Tibial artery (tissue), 4 donors: Measurements from ENCODE around the gene IL4.

Experiments used
- DNase-seq, 2 donors: peaks; one replicate each; pipeline ENCODE4 v3.0.0-alpha.2; 2019
- H3K27ac ChIP-seq, 2 donors: fragments of 200-600 bp; sonication (generic) in 1 of 2; 1 replicate in 1 of 2; 2 replicates in 1 of 2; pipeline ENCODE4 v1.5.1; 2018 to 2019; ENCODE audit warnings: mild to moderate bottlenecking in 1 of 2
- H3K27me3 ChIP-seq, 2 donors: fragments of 200-600 bp; sonication (generic) in 1 of 2; one replicate each; pipeline versions ENCODE4 v1.5.1 to v1.6.0; 2016 to 2019
- H3K36me3 ChIP-seq, 3 donors: fragments of 200-600 bp; sonication (generic) in 2 of 3; one replicate each; pipeline ENCODE4 v1.5.1; 2016 to 2019; ENCODE audit warnings: mild to moderate bottlenecking in 2 of 3
- H3K4me1 ChIP-seq, 4 donors: fragments of 200-600 bp; sonication (generic) in 2 of 4; 1 replicate in 3 of 4; 2 replicates in 1 of 4; pipeline ENCODE4 v1.5.1; 2016 to 2019
- H3K4me3 ChIP-seq, 2 donors: fragments of 200-600 bp; sonication (generic) in 1 of 2; 1 replicate in 1 of 2; 2 replicates in 1 of 2; pipeline ENCODE4 v1.5.1; 2018 to 2019; ENCODE audit warnings: mild to moderate bottlenecking in 2 of 2
- H3K9me3 ChIP-seq, 3 donors: fragments of 200-600 bp; sonication (generic) in 1 of 3; one replicate each; pipeline ENCODE4 v1.5.1; 2016 to 2019
- CTCF ChIP-seq, 2 experiments: fragments of 200-600 bp in 1 of 2; fragments of 450-650 bp in 1 of 2; IDR thresholded peaks; one replicate each; pipeline ENCODE4 v1.5.1; 2017 to 2019; ENCODE audit warnings: antibody characterized with exemption in 2 of 2, mild to moderate bottlenecking in 1 of 2, moderate library complexity in 1 of 2
- intact Hi-C: fragments of 100-400 bp; cut with DNase I; formaldehyde crosslinking; loops from one replicate; pipeline ENCODE4 v1.15.0; 2023; ENCODE audit warnings: low total_unique reads

IL4 gene

DNA sequence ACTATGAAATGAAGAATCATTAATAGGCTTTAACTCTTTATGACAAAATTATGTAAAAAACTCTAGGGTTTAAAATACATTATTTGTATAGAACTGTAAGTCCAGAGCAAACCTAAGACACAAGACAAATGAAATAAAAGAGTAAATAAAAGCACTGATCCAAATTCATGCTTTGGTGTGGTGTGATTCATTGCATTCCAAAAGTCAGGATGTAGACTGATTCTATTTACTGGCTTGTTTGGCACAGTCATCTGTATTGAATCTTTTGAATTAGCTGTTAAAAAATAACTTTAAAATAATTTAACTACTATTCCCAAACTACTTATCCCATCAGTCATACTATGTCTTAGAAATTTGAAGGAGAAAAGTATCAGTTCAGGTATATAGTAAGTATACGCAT is 31.1 kb downstream of the IL4 start:
- H3K4me3 ChIP-seq = no peak overlapping the region
- H3K4me1 ChIP-seq = no peaks in the 10 kb centered on the region
- DNase-seq = no peak
- peaks cover 12 to 36% (median 27%) of the 10 kb centered on the region in 3 donors for H3K36me3 ChIP-seq
- intact Hi-C loops = no loop called here
- no peak for TF ChIP-seq CTCF (IDR thresholded peaks at IDR 0.05)
- H3K9me3 ChIP-seq = no peaks in the 10 kb centered on the region
- no peak overlapping the region for H3K27ac ChIP-seq
- H3K27me3 ChIP-seq = no peaks in the 10 kb centered on the region

DNA sequence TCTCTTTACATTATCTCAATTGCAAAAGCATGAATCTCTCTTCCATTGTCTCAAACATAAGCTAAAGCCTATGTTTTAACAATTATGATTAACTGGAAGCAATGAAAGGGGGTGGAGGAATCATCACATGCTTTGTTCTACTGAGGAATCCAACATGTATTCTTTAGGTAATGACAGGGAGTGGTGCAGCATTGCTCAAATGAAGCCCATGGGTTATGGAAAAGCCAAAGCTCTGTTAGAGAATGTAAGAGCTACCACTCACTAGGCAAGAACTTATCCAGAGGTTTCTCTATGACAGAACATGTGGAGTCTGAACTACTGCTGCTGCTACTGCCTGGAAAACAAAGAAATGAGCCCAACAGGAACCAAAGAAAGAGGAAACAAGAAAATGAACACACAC is 34.9 kb downstream of the IL4 start:
- Histone ChIP-seq H3K4me1 (no peaks in the 10 kb centered on the region), H3K27me3 (no peaks in the 10 kb centered on the region), H3K36me3 (peaks cover 0 to 16% (median 3%) of the 10 kb centered on the region in 3 donors), H3K27ac (no peak overlapping the region), H3K9me3 (no peaks in the 10 kb centered on the region), H3K4me3 (no peak overlapping the region)
- no peak for TF ChIP-seq CTCF (IDR thresholded peaks at IDR 0.05)
- intact Hi-C loops = no loop called here
- DNase-seq = no peak

DNA sequence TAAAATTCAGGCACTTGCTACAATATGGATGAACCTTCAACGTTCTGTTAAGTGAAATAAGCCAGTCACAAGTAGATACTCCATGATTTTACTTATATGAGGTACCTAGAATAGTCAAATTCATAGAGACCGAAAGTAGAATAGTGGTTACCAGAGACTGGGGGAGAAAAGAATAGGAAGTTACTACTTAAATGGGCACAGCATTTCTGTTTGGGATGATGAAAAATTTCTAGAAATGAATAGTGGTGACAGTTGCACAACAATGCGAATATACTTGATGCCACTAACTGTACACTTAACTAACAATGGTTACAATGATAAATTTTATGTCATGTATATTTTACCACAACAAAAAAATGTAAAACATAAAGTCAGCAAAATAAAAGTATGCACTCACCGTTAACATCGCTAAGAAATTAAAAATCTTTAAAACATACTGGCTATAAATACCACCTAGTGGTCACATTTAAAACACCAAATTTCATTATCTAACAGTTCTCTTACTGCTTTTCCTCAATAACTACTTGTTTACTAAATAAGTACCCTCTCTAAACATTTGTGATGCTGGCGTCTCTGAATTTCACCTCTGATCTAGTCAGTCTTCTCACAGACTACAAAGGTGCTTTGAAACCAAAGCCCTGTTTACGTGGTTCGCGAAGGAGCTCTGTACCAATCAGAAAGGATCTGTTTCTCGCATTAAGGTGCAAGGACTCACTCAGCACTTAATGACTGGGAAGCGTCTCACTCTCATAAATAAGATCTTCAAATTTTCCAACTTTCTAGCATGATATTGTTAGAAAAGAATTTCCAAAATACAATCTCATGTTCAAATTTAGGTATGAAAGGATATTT is 40.9 kb downstream of the IL4 start:
- Histone ChIP-seq H3K27ac (no peak overlapping the region), H3K36me3 (peaks cover 2 to 22% (median 3%) of the 10 kb centered on the region in 3 donors), H3K9me3 (no peaks in the 10 kb centered on the region), H3K4me1 (peaks cover 0 to 8% (median 0%) of the 10 kb centered on the region in 4 donors), H3K4me3 (no peak overlapping the region), H3K27me3 (no peaks in the 10 kb centered on the region)
- peak; percentile 43 to 47 for TF ChIP-seq CTCF (IDR thresholded peaks at IDR 0.05)
- DNase-seq = no peak
- intact Hi-C loops = no loop called here

DNA sequence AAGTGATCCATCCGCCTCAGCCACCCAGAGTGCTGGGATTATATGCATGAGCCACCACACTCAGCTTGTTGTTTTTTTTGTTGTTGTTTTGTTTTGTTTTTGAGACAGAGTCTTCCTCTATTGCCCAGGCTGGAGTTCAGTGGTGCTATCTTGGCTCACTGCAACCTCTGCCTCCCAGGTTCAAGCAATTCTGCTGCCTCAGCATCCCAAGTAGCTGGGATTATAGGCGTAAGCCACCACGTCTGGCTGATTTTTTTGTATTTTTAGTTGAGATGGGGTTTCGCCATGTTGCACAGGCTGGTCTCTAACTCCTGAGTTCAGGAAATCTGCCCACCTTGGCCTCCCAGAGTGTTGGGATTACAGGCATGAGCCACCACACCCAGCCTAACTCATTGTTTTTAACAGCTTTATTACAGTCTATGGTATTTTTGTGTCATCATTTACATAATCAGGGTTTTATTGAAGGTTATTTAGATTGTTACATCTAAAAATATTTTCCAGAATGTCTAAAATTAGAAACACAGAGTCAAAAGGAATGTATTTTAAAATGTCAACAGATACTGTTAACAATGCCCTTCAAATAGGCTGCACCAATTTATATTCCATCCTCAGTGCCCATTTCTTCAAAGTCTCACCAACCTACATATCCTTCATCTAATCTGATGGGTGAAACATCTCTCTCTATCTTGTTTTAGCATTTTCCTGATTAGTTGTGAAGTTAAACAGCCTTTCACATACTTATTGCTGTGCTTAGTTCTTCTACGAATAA is 44.9 kb downstream of the IL4 start:
- Histone ChIP-seq H3K4me3 (no peak overlapping the region), H3K36me3 (peaks cover 0 to 11% (median 6%) of the 10 kb centered on the region in 3 donors), H3K4me1 (peaks cover 0 to 8% (median 0%) of the 10 kb centered on the region in 4 donors), H3K27ac (no peak overlapping the region), H3K9me3 (no peaks in the 10 kb centered on the region), H3K27me3 (no peaks in the 10 kb centered on the region)
- no peak for DNase-seq
- intact Hi-C loops = no loop called here
- no peak for TF ChIP-seq CTCF (IDR thresholded peaks at IDR 0.05)

DNA sequence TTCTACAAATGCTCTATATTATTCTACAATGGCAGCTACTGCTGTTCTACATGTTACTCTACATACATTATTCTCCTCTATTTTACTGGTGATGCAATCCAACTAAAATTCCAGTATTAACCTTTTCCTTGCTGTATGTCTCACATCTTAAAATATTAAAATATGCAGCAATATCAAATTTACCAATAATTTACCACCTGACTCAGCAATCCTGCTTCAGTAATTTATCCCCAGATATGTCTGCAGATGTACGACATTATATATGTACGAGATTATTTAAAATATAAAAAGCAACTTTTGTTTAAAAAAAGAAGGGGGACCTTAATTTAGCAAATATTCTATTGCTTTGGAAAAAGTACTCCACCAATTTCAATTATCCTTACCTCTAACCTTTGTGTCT is 52.0 kb downstream of the IL4 start:
- Histone ChIP-seq H3K36me3 (peaks cover 5 to 10% (median 8%) of the 10 kb centered on the region in 3 donors), H3K4me1 (no peaks in the 10 kb centered on the region), H3K27me3 (no peaks in the 10 kb centered on the region), H3K9me3 (no peaks in the 10 kb centered on the region), H3K27ac (no peak overlapping the region), H3K4me3 (no peak overlapping the region)
- intact Hi-C loops = no loop called here
- no peak for TF ChIP-seq CTCF (IDR thresholded peaks at IDR 0.05)
- DNase-seq = no peak
